B cell (primary cell): ENCODE results near the gene CXCL6. TPM values are rescaled to one million over a fixed set of nuclear protein-coding genes. Genes with fewer than 3 reads are reported as not detected.
A peak's percentile ranks its signal among the peaks of the same experiment; 100 is the strongest.

Source experiments
- ATAC-seq: fragments of 200-7000 bp; cut with Tn5 transposase; one replicate; pipeline ENCODE4 v1.10.0; 2021; ENCODE audit warnings: low read depth, mild to moderate bottlenecking, moderate number of reproducible peaks, moderate library complexity
- CTCF ChIA-PET: fragments of 350-600 bp; sonication (Branson Sonifier 250); formaldehyde crosslinking; loops from one replicate; lab custom pipeline; 2021; ENCODE audit warnings: antibody characterized with exemption, inconsistent platforms; lab: Charles Lee
- POLR2A ChIA-PET: fragments of 350-600 bp; sonication (Branson Sonifier 250); formaldehyde crosslinking; loops from one replicate; lab custom pipeline; 2021; ENCODE audit warnings: antibody characterized with exemption; lab: Charles Lee
- DNase-seq: peaks from one replicate; pipeline ENCODE4 v3.0.0; 2013
- H2AFZ ChIP-seq: 2 replicates; pipeline ENCODE4 v1.6.1; 2012; ENCODE audit warnings: mild to moderate bottlenecking, low read depth, low read length; ENCODE audit not compliant: insufficient read depth, poor library complexity, severe bottlenecking
- H3K27ac ChIP-seq, 2 donors: 1 replicate in 1 of 2; 2 replicates in 1 of 2; pipeline ENCODE4 v1.5.1; 2012 to 2013; ENCODE audit warnings: low read length in 2 of 2, mild to moderate bottlenecking in 2 of 2, moderate library complexity in 1 of 2
- H3K27me3 ChIP-seq, 4 experiments: fragments of 200-600 bp in 1 of 4; sonication (generic) in 1 of 4; replicated peaks in 1 of 4; 1 replicate in 2 of 4; 2 replicates in 2 of 4; pipeline versions ENCODE4 v1.6.1 to v1.7.0; 2013 to 2016; ENCODE audit warnings: low read length in 3 of 4, mild to moderate bottlenecking in 2 of 4, mixed read lengths in 1 of 4, moderate library complexity in 1 of 4; ENCODE audit not compliant: insufficient read depth in 4 of 4, control insufficient read depth in 3 of 4; ENCODE audit errors: control extremely low read depth in 1 of 4
- H3K36me3 ChIP-seq, 2 experiments: replicated peaks in 1 of 2; 1 replicate in 1 of 2; 2 replicates in 1 of 2; pipeline versions ENCODE4 v1.6.1 to v1.7.1; 2013; ENCODE audit warnings: low read length in 1 of 2; ENCODE audit not compliant: insufficient read depth in 2 of 2, control insufficient read depth in 1 of 2; ENCODE audit errors: control extremely low read depth in 1 of 2, extremely low read depth in 1 of 2
- H3K4me1 ChIP-seq, 2 donors: fragments of 200-600 bp in 1 of 2; sonication (generic) in 1 of 2; 1 replicate in 1 of 2; 2 replicates in 1 of 2; pipeline versions ENCODE4 v1.5.1 to v1.6.1; 2013 to 2017; ENCODE audit warnings: low read length in 2 of 2; ENCODE audit not compliant: control insufficient read depth in 2 of 2, insufficient read depth in 2 of 2
- H3K4me2 ChIP-seq: replicated peaks from 2 replicates; pipeline ENCODE3; 2012; ENCODE audit warnings: mild to moderate bottlenecking, low read depth, low read length; ENCODE audit not compliant: poor library complexity, severe bottlenecking
- H3K4me3 ChIP-seq, 5 experiments: fragments of 200-600 bp in 1 of 5; sonication (generic) in 1 of 5; 1 replicate in 3 of 5; 2 replicates in 2 of 5; pipeline versions ENCODE4 v1.5.1 to v1.7.0; 2011 to 2016; ENCODE audit warnings: low read length in 4 of 5, mild to moderate bottlenecking in 4 of 5, low read depth in 2 of 5, control low read depth in 1 of 5, moderate library complexity in 1 of 5; ENCODE audit not compliant: insufficient read depth in 1 of 5; ENCODE audit errors: control extremely low read depth in 1 of 5, extremely low read depth in 1 of 5
- H3K79me2 ChIP-seq: fragments of 200-600 bp; sonication (generic); one replicate; pipeline ENCODE4 v1.6.0; 2016; ENCODE audit warnings: low read length; ENCODE audit not compliant: control insufficient read depth, insufficient read depth
- H3K9ac ChIP-seq: fragments of 200-600 bp; sonication (generic); 2 replicates; pipeline ENCODE4 v1.6.1; 2017; ENCODE audit warnings: mild to moderate bottlenecking, low read length, moderate library complexity
- H3K9me3 ChIP-seq, 3 donors: one replicate each; pipeline versions ENCODE4 v1.6.1 to v1.7.1; 2013; ENCODE audit warnings: low read length in 2 of 3; ENCODE audit not compliant: control insufficient read depth in 2 of 3, insufficient read depth in 1 of 3; ENCODE audit errors: control extremely low read depth in 1 of 3
- H4K20me1 ChIP-seq: 2 replicates; pipeline ENCODE4 v1.6.0; 2012; ENCODE audit warnings: mild to moderate bottlenecking, low read length; ENCODE audit not compliant: insufficient read depth, control insufficient read depth, poor library complexity, severe bottlenecking
- H3K27ac Mint-ChIP-seq: one replicate; pipeline ENCODE4 v1.8.0; 2021; ENCODE audit warnings: mixed read lengths
- H3K27me3 Mint-ChIP-seq: one replicate; pipeline ENCODE4 v1.8.0; 2021; ENCODE audit warnings: mixed read lengths
- H3K4me1 Mint-ChIP-seq: one replicate; pipeline ENCODE4 v1.8.0; 2021; ENCODE audit warnings: mixed read lengths
- H3K4me3 Mint-ChIP-seq: one replicate; pipeline ENCODE4 v1.8.0; 2021; ENCODE audit warnings: mixed read lengths
- H3K9me3 Mint-ChIP-seq: one replicate; pipeline ENCODE4 v1.8.0; 2022; ENCODE audit warnings: mixed read lengths; ENCODE audit not compliant: insufficient read depth
- CTCF ChIP-seq: fragments of 200-600 bp; IDR thresholded peaks from one replicate; pipeline ENCODE4 v1.8.0; 2022; ENCODE audit warnings: antibody characterized with exemption, mild to moderate bottlenecking
- EZH2 ChIP-seq: IDR thresholded peaks from 2 replicates; pipeline ENCODE4 v1.6.1; 2012; ENCODE audit warnings: borderline replicate concordance, low read depth, mild to moderate bottlenecking, moderate library complexity, low read length; ENCODE audit not compliant: insufficient read depth, poor library complexity, severe bottlenecking
- WGBS: methylation state at CpG from one replicate; pipeline ENCODE4 v1.1.5; 2013; ENCODE audit warnings: missing lambda C conversion rate; ENCODE audit not compliant: insufficient coverage; 5-methylcytosine and 5-hydroxymethylcytosine counted together
- intact Hi-C: fragments of 100-400 bp; cut with micrococcal nuclease; formaldehyde crosslinking; loops from one replicate; pipeline ENCODE4 v1.10.0; 2022
- polyA plus RNA-seq: library from polyadenylated mRNA; depleted of rRNA; stranded (reverse); fragments of >200 nt; gene quantifications from 2 replicates; pipeline ENCODE4 v1.2.3, GENCODE V29; 2012
- total RNA-seq, 2 donors: library from RNA; stranded (reverse); fragments of 120-200 nt in 1 of 2; gene quantifications; 1 replicate in 1 of 2; 2 replicates in 1 of 2; pipeline versions ENCODE4 v1.2.3 to v1.2.4, GENCODE V29; 2013 to 2022

CXCL6 gene
- total and polyA plus RNA-seq, 2 donors (not counting 1 experiment from before 2014, with no cell fraction given) = not detected

- Histone ChIP-seq H3K9me3 (no peaks in the 10 kb centered on the region), H3K79me2 (no peaks in the 10 kb centered on the region), H2AFZ (no peak overlapping the region), H3K4me3 (peak overlapping the region in 1 of 5 experiments; percentile 21), H3K4me1 (peaks cover 0 to 5% of the 10 kb centered on the region in 2 donors), H3K27me3 (peaks cover 0 to 15% (median 6%) of the 10 kb centered on the region in 4 experiments), H3K9ac (no peak overlapping the region), H3K27ac (no peak overlapping the region), H4K20me1 (no peaks in the 10 kb centered on the region), H3K4me2 (no peak overlapping the region), H3K36me3 (no peaks in the 10 kb centered on the region)
- no peak for ATAC-seq
- WGBS = 100% methylated on average over 1 of the region's 1 CpG
- Mint-ChIP-seq H3K4me1 (peaks cover 3% of the 10 kb centered on the region), H3K27ac (no peak overlapping the region), H3K4me3 (no peak overlapping the region), H3K9me3 (no peaks in the 10 kb centered on the region), H3K27me3 (peaks cover 20% of the 10 kb centered on the region)
- POLR2A ChIA-PET = no interaction called here
- CTCF ChIA-PET = no interaction called here
- no peak for TF ChIP-seq EZH2
- TF ChIP-seq CTCF = no peak
- DNase-seq = no peak
- intact Hi-C loops = no loop called here
Observed at GRCh38 chr4:73870768-73871167, 34.3 kb downstream of the CXCL6 start.

GRCh38 chr4:73871511-73872310 is 35.2 kb downstream of the CXCL6 start:
- no peak overlapping the region for H2AFZ ChIP-seq
- peaks cover 3% of the 10 kb centered on the region for H3K4me1 Mint-ChIP-seq
- no peak overlapping the region for H3K27ac Mint-ChIP-seq
- H3K27ac ChIP-seq = no peak overlapping the region
- CTCF ChIA-PET = no interaction called here
- no peak overlapping the region for H3K9ac ChIP-seq
- no peaks in the 10 kb centered on the region for H3K36me3 ChIP-seq
- H3K4me3 ChIP-seq = no peak overlapping the region
- H3K4me3 Mint-ChIP-seq = no peak overlapping the region
- TF ChIP-seq CTCF (no peak), EZH2 (no peak)
- no peak overlapping the region for H3K4me2 ChIP-seq
- H3K4me1 ChIP-seq = peaks cover 0 to 5% of the 10 kb centered on the region in 2 donors
- no peaks in the 10 kb centered on the region for H3K9me3 ChIP-seq
- WGBS = no CpG with 5 or more reads among the region's 6 CpGs
- ATAC-seq = no peak
- DNase-seq = no peak
- peaks cover 20% of the 10 kb centered on the region for H3K27me3 Mint-ChIP-seq
- no peaks in the 10 kb centered on the region for H3K79me2 ChIP-seq
- H3K9me3 Mint-ChIP-seq = no peaks in the 10 kb centered on the region
- intact Hi-C loops = no loop called here
- POLR2A ChIA-PET = no interaction called here
- peaks cover 0 to 15% (median 6%) of the 10 kb centered on the region in 4 experiments for H3K27me3 ChIP-seq
- H4K20me1 ChIP-seq = no peaks in the 10 kb centered on the region
